ENCODE results near the gene NSRP1.

The NSRP1 gene

DNA sequence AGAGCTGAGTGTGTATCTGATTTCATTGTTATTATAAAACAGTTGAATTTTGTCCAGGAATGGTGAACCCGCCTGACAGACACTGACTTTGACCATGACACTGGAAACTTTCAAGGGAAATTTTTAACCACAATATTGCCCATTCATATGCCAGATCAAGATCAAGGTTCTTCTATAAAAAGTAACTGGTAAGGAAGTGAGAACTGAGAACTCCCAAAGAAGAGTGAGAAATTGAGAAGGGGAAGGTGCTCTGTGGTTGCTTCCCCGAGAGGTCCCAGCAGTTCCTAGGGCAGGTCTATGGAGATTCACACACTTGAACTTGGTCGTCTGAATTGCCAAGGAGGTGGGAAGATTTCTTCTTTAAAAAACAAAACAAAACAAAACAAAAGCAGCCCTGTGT, 91.6 kb downstream of the NSRP1 start (continued):
- TF ChIP-seq, protein P1, sequence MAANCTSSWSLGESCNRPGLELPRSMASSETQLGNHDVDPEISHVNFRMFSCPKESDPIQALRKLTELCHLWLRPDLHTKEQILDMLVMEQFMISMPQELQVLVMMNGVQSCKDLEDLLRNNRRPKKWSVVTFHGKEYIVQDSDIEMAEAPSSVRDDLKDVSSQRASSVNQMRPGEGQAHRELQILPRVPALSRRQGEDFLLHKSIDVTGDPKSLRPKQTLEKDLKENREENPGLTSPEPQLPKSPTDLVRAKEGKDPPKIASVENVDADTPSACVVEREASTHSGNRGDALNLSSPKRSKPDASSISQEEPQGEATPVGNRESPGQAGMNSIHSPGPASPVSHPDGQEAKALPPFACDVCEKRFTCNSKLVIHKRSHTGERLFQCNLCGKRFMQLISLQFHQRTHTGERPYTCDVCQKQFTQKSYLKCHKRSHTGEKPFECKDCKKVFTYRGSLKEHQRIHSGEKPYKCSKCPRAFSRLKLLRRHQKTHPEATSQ (tag by site-specific recombination; IDR thresholded peaks at IDR 0.05) = no peak
- no peak for TF ChIP-seq ZFP41 (tag by site-specific recombination; IDR thresholded peaks at IDR 0.05; ENCODE audit: borderline replicate concordance)
- no peak for TF ChIP-seq ZNF10 (tag by site-specific recombination; IDR thresholded peaks at IDR 0.05)
- TF ChIP-seq, protein P2, sequence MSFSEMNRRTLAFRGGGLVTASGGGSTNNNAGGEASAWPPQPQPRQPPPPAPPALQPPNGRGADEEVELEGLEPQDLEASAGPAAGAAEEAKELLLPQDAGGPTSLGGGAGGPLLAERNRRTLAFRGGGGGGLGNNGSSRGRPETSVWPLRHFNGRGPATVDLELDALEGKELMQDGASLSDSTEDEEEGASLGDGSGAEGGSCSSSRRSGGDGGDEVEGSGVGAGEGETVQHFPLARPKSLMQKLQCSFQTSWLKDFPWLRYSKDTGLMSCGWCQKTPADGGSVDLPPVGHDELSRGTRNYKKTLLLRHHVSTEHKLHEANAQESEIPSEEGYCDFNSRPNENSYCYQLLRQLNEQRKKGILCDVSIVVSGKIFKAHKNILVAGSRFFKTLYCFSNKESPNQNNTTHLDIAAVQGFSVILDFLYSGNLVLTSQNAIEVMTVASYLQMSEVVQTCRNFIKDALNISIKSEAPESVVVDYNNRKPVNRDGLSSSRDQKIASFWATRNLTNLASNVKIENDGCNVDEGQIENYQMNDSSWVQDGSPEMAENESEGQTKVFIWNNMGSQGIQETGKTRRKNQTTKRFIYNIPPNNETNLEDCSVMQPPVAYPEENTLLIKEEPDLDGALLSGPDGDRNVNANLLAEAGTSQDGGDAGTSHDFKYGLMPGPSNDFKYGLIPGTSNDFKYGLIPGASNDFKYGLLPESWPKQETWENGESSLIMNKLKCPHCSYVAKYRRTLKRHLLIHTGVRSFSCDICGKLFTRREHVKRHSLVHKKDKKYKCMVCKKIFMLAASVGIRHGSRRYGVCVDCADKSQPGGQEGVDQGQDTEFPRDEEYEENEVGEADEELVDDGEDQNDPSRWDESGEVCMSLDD (tag by site-specific recombination; IDR thresholded peaks at IDR 0.05) = no peak
- no peak for TF ChIP-seq ZNF366 (tag by site-specific recombination; conservative IDR thresholded peaks at IDR 0.05)
- TF ChIP-seq, protein P3, sequence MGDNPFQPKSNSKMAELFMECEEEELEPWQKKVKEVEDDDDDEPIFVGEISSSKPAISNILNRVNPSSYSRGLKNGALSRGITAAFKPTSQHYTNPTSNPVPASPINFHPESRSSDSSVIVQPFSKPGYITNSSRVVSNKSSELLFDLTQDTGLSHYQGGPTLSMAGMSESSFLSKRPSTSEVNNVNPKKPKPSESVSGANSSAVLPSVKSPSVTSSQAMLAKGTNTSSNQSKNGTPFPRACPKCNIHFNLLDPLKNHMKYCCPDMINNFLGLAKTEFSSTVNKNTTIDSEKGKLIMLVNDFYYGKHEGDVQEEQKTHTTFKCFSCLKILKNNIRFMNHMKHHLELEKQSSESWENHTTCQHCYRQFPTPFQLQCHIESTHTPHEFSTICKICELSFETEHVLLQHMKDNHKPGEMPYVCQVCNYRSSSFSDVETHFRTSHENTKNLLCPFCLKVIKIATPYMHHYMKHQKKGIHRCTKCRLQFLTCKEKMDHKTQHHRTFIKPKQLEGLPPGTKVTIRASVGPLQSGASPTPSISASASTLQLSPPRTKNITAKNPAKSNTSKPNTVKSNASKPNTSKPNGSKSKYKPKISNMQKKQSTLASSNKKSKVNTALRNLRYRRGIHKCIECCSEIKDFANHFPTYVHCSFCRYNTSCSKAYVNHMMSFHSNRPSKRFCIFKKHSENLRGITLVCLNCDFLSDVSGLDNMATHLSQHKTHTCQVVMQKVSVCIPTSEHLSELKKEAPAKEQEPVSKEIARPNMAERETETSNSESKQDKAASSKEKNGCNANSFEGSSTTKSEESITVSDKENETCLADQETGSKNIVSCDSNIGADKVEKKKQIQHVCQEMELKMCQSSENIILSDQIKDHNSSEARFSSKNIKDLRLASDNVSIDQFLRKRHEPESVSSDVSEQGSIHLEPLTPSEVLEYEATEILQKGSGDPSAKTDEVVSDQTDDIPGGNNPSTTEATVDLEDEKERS (tag by site-specific recombination; IDR thresholded peaks at IDR 0.05) = no peak

DNA sequence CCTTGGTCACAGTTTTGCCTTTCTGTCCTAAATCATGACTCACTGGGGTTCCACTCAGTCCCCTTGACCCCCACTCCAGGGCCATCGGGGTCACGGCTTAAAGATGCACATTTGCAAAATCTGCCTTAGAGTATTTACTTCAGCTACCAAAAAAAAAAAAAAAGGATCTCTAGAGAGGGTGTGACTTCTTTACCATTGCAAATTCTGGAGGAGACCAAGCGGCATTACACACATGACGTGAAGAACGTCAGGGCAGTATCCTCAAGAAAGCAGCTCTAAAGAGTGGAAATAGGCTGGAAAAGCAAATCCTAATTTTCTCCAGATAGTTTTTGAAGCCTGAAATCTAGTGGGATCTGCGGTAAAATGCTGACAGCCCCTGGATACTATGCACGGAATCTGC, 93.3 kb downstream of the NSRP1 start:
- no peak for TF ChIP-seq ZNF155 (tag by site-specific recombination; IDR thresholded peaks at IDR 0.05)
- no peak for TF ChIP-seq ZNF146 (tag by site-specific recombination; IDR thresholded peaks at IDR 0.05)
- TF ChIP-seq GLI2 (tag by site-specific recombination; IDR thresholded peaks at IDR 0.05; ENCODE audit: borderline replicate concordance, low read depth) = no peak
- TF ChIP-seq ZNF777 (tag by site-specific recombination; IDR thresholded peaks at IDR 0.05; ENCODE audit: borderline replicate concordance) = no peak
- TF ChIP-seq ZNF776 (tag by site-specific recombination; IDR thresholded peaks at IDR 0.05; ENCODE audit: borderline replicate concordance) = no peak
- TF ChIP-seq ZNF624 (tag by site-specific recombination; IDR thresholded peaks at IDR 0.05) = no peak
- TF ChIP-seq ZNF610 (tag by site-specific recombination; IDR thresholded peaks at IDR 0.05; ENCODE audit: borderline replicate concordance) = no peak
- TF ChIP-seq YY2 (tag by site-specific recombination; IDR thresholded peaks at IDR 0.05) = no peak
- no peak for TF ChIP-seq ZNF707 (tag by site-specific recombination; IDR thresholded peaks at IDR 0.05)
- TF ChIP-seq KLF1 (tag by site-specific recombination; IDR thresholded peaks at IDR 0.05) = no peak
- TF ChIP-seq SALL2 (tag by site-specific recombination; IDR thresholded peaks at IDR 0.05; ENCODE audit: borderline replicate concordance) = no peak
- H3K9me3 ChIP-seq (ENCODE audit: control insufficient read depth, insufficient read depth, low read depth, low read length) = no peaks in the 10 kb centered on the region
- POLR2A ChIA-PET = no interaction called here
- no peak overlapping the region for H3K4me3 ChIP-seq (ENCODE audit: low read depth, low read length)
- no peaks in the 10 kb centered on the region for H3K4me1 ChIP-seq (ENCODE audit: control insufficient read depth, insufficient read depth, low read length)
- no peak overlapping the region for H3K27ac ChIP-seq (ENCODE audit: extremely low read depth, low read depth, low read length)
- H3K36me3 ChIP-seq (ENCODE audit: control insufficient read depth in 2 of 2, insufficient read depth in 1 of 2, low read length in 2 of 2) = no peaks in the 10 kb centered on the region
- CTCF ChIA-PET = no interaction called here

DNA sequence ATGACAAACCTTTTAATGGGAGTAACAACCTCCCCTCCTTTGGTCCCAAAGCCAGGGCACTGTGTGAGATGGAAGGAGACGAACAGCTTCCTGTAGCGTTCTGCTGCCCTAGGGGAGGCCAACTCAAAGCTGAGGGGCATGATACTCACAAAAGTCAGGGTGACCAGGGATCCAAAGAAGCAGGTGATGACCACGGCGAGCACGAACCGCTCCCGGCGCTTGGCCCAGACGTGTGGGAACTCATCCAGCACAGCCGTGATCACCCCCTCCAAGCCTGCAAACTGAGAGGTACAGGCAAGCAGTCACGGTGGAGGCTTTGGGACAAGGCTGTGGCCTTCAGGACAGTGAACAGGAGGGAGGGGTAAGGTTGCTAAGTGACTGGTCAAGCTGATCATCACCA, 93.8 kb downstream of the NSRP1 start:
- Histone ChIP-seq H3K27ac (ENCODE audit: extremely low read depth, low read depth, low read length) (no peak overlapping the region), H3K9me3 (ENCODE audit: control insufficient read depth, insufficient read depth, low read depth, low read length) (no peaks in the 10 kb centered on the region), H3K4me1 (ENCODE audit: control insufficient read depth, insufficient read depth, low read length) (no peaks in the 10 kb centered on the region), H3K4me3 (ENCODE audit: low read depth, low read length) (no peak overlapping the region), H3K36me3 (ENCODE audit: control insufficient read depth in 2 of 2, insufficient read depth in 1 of 2, low read length in 2 of 2) (no peaks in the 10 kb centered on the region)
- CTCF ChIA-PET = interaction anchor here (0.5 kb wide), 1 partner anchor 85 kb away, joined by 3 read pairs; no protein-coding TSS in a partner anchor
- POLR2A ChIA-PET = no interaction called here
- TF ChIP-seq, protein P4, sequence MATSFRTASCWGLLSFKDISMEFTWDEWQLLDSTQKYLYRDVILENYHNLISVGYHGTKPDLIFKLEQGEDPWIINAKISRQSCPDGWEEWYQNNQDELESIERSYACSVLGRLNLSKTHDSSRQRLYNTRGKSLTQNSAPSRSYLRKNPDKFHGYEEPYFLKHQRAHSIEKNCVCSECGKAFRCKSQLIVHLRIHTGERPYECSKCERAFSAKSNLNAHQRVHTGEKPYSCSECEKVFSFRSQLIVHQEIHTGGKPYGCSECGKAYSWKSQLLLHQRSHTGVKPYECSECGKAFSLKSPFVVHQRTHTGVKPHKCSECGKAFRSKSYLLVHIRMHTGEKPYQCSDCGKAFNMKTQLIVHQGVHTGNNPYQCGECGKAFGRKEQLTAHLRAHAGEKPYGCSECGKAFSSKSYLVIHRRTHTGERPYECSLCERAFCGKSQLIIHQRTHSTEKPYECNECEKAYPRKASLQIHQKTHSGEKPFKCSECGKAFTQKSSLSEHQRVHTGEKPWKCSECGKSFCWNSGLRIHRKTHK (tag by site-specific recombination; IDR thresholded peaks at IDR 0.05) = no peak
- TF ChIP-seq ZNF184 (tag by site-specific recombination; IDR thresholded peaks at IDR 0.05) = no peak
- TF ChIP-seq ZNF133 (tag by site-specific recombination; IDR thresholded peaks at IDR 0.05) = no peak
- TF ChIP-seq BCL11A (tag by site-specific recombination; IDR thresholded peaks at IDR 0.05; ENCODE audit: low read depth) = no peak
- no peak for TF ChIP-seq ZNF707 (tag by site-specific recombination; IDR thresholded peaks at IDR 0.05)
- no peak for TF ChIP-seq GLIS2 (tag by site-specific recombination; IDR thresholded peaks at IDR 0.05)
- no peak for TF ChIP-seq ZNF624 (tag by site-specific recombination; IDR thresholded peaks at IDR 0.05)
- TF ChIP-seq MZF1 (tag by site-specific recombination; IDR thresholded peaks at IDR 0.05; ENCODE audit: borderline replicate concordance) = no peak
- no peak for TF ChIP-seq ZNF664 (tag by site-specific recombination; IDR thresholded peaks at IDR 0.05)
